ENCODE measurements around the gene MCUB.

DNA sequence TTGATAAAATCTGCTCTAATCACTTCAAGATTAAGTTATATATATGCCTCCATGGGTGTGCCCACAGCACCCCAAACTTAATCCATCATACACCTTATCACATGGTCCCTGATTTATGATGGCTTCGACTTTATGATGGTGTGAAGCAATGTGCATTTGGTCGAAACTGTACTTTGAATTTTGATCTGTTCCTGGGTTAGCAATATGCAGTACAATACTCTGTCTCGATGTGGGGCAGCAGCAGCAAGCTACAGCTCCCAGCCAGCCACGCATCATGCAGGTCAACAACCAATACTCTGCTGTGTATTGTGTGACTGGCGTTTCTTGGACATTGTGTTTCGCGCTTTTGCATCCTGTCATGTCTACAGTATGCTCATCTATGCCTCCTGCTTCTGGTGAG, 62.6 kb downstream of the MCUB start:
- TF ChIP-seq, protein P1, sequence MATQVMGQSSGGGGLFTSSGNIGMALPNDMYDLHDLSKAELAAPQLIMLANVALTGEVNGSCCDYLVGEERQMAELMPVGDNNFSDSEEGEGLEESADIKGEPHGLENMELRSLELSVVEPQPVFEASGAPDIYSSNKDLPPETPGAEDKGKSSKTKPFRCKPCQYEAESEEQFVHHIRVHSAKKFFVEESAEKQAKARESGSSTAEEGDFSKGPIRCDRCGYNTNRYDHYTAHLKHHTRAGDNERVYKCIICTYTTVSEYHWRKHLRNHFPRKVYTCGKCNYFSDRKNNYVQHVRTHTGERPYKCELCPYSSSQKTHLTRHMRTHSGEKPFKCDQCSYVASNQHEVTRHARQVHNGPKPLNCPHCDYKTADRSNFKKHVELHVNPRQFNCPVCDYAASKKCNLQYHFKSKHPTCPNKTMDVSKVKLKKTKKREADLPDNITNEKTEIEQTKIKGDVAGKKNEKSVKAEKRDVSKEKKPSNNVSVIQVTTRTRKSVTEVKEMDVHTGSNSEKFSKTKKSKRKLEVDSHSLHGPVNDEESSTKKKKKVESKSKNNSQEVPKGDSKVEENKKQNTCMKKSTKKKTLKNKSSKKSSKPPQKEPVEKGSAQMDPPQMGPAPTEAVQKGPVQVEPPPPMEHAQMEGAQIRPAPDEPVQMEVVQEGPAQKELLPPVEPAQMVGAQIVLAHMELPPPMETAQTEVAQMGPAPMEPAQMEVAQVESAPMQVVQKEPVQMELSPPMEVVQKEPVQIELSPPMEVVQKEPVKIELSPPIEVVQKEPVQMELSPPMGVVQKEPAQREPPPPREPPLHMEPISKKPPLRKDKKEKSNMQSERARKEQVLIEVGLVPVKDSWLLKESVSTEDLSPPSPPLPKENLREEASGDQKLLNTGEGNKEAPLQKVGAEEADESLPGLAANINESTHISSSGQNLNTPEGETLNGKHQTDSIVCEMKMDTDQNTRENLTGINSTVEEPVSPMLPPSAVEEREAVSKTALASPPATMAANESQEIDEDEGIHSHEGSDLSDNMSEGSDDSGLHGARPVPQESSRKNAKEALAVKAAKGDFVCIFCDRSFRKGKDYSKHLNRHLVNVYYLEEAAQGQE (tag by site-specific recombination; IDR thresholded peaks at IDR 0.05): no peak
- TF ChIP-seq ZBTB1 (tag by site-specific recombination; IDR thresholded peaks at IDR 0.05) (no peak), ZNF561 (tag by site-specific recombination; IDR thresholded peaks at IDR 0.05; ENCODE audit: borderline replicate concordance) (no peak), KLF16 (tag by site-specific recombination; IDR thresholded peaks at IDR 0.05) (no peak), BCL11B (tag by site-specific recombination; IDR thresholded peaks at IDR 0.05; ENCODE audit: low read depth) (no peak), ZNF239 (tag by site-specific recombination; IDR thresholded peaks at IDR 0.05) (no peak), ZNF24 (tag by site-specific recombination; IDR thresholded peaks at IDR 0.05) (no peak), ZBTB21 (tag by site-specific recombination; IDR thresholded peaks at IDR 0.05) (no peak), ZFP37 (tag by site-specific recombination; IDR thresholded peaks at IDR 0.05) (no peak), ZNF366 (tag by site-specific recombination; conservative IDR thresholded peaks at IDR 0.05) (no peak)
- TF ChIP-seq, protein P2, sequence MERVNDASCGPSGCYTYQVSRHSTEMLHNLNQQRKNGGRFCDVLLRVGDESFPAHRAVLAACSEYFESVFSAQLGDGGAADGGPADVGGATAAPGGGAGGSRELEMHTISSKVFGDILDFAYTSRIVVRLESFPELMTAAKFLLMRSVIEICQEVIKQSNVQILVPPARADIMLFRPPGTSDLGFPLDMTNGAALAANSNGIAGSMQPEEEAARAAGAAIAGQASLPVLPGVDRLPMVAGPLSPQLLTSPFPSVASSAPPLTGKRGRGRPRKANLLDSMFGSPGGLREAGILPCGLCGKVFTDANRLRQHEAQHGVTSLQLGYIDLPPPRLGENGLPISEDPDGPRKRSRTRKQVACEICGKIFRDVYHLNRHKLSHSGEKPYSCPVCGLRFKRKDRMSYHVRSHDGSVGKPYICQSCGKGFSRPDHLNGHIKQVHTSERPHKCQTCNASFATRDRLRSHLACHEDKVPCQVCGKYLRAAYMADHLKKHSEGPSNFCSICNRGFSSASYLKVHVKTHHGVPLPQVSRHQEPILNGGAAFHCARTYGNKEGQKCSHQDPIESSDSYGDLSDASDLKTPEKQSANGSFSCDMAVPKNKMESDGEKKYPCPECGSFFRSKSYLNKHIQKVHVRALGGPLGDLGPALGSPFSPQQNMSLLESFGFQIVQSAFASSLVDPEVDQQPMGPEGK (tag by site-specific recombination; IDR thresholded peaks at IDR 0.05): no peak
- TF ChIP-seq, protein P3, sequence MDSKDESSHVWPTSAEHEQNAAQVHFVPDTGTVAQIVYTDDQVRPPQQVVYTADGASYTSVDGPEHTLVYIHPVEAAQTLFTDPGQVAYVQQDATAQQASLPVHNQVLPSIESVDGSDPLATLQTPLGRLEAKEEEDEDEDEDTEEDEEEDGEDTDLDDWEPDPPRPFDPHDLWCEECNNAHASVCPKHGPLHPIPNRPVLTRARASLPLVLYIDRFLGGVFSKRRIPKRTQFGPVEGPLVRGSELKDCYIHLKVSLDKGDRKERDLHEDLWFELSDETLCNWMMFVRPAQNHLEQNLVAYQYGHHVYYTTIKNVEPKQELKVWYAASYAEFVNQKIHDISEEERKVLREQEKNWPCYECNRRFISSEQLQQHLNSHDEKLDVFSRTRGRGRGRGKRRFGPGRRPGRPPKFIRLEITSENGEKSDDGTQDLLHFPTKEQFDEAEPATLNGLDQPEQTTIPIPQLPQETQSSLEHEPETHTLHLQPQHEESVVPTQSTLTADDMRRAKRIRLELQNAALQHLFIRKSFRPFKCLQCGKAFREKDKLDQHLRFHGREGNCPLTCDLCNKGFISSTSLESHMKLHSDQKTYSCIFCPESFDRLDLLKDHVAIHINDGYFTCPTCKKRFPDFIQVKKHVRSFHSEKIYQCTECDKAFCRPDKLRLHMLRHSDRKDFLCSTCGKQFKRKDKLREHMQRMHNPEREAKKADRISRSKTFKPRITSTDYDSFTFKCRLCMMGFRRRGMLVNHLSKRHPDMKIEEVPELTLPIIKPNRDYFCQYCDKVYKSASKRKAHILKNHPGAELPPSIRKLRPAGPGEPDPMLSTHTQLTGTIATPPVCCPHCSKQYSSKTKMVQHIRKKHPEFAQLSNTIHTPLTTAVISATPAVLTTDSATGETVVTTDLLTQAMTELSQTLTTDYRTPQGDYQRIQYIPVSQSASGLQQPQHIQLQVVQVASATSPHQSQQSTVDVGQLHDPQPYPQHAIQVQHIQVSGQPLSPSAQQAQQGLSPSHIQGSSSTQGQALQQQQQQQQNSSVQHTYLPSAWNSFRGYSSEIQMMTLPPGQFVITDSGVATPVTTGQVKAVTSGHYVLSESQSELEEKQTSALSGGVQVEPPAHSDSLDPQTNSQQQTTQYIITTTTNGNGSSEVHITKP (tag by site-specific recombination; IDR thresholded peaks at IDR 0.05): no peak
- TF ChIP-seq, protein P4, sequence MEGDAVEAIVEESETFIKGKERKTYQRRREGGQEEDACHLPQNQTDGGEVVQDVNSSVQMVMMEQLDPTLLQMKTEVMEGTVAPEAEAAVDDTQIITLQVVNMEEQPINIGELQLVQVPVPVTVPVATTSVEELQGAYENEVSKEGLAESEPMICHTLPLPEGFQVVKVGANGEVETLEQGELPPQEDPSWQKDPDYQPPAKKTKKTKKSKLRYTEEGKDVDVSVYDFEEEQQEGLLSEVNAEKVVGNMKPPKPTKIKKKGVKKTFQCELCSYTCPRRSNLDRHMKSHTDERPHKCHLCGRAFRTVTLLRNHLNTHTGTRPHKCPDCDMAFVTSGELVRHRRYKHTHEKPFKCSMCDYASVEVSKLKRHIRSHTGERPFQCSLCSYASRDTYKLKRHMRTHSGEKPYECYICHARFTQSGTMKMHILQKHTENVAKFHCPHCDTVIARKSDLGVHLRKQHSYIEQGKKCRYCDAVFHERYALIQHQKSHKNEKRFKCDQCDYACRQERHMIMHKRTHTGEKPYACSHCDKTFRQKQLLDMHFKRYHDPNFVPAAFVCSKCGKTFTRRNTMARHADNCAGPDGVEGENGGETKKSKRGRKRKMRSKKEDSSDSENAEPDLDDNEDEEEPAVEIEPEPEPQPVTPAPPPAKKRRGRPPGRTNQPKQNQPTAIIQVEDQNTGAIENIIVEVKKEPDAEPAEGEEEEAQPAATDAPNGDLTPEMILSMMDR (tag by site-specific recombination; IDR thresholded peaks at IDR 0.05): no peak
